ENCODE results near the gene INPP5A. TPM values are rescaled to one million over a fixed set of nuclear protein-coding genes. Genes with fewer than 3 reads are reported as not detected.

Gene INPP5A
- total and polyA plus RNA-seq, 4 donors: 37.7 to 112 (median 54.9) TPM

GRCh38 chr10:132685101-132685891 lies 147.7 kb downstream of the INPP5A start:
- Histone ChIP-seq H3K27me3 (ENCODE audit: control insufficient read depth in 1 of 2, insufficient read depth in 2 of 2, low read length in 1 of 2) (no peaks in the 10 kb centered on the region), H3K36me3 (ENCODE audit: control insufficient read depth in 1 of 2, insufficient read depth in 2 of 2, low read length in 1 of 2) (no peaks in the 10 kb centered on the region), H3K4me1 (ENCODE audit: control insufficient read depth in 1 of 2, insufficient read depth in 2 of 2, low read length in 2 of 2) (no peaks in the 10 kb centered on the region), H3K9me3 (ENCODE audit: control insufficient read depth, low read length) (no peaks in the 10 kb centered on the region), H3K27ac (ENCODE audit: low read depth in 1 of 2, low read length in 2 of 2) (peak overlapping the region in 1 of 2 donors; percentile 16), H3K4me3 (ENCODE audit: low read length in 2 of 2) (no peak overlapping the region)
- DNase-seq: peak; percentile 55 to 77
- intact Hi-C loops (cut with DNase I): no loop called here
- ATAC-seq (ENCODE audit: low FRiP score): no peak
- 31 to 42% methylated on average over 32 of the region's 32 CpGs for WGBS, 2 donors

GRCh38 chr10:132685921-132686680 lies 148.5 kb downstream of the INPP5A start:
- Histone ChIP-seq H3K27ac (ENCODE audit: low read depth in 1 of 2, low read length in 2 of 2) (peak overlapping the region in 1 of 2 donors; percentile 6), H3K9me3 (ENCODE audit: control insufficient read depth, low read length) (no peaks in the 10 kb centered on the region), H3K4me3 (ENCODE audit: low read length in 2 of 2) (no peak overlapping the region), H3K4me1 (ENCODE audit: control insufficient read depth in 1 of 2, insufficient read depth in 2 of 2, low read length in 2 of 2) (no peaks in the 10 kb centered on the region), H3K27me3 (ENCODE audit: control insufficient read depth in 1 of 2, insufficient read depth in 2 of 2, low read length in 1 of 2) (no peaks in the 10 kb centered on the region), H3K36me3 (ENCODE audit: control insufficient read depth in 1 of 2, insufficient read depth in 2 of 2, low read length in 1 of 2) (peaks cover 0 to under 1% of the 10 kb centered on the region in 2 donors)
- peak; percentile 36 to 49 for DNase-seq
- WGBS, 2 donors: 94 to 96% methylated on average over 25 of the region's 25 CpGs
- no peak for ATAC-seq (ENCODE audit: low FRiP score)
- intact Hi-C loops (cut with DNase I): no loop called here

GRCh38 chr10:132687181-132687892 lies 149.8 kb downstream of the INPP5A start:
- peak; percentile 35 to 62 for DNase-seq

GRCh38 chr10:132687893-132688579 lies 150.4 kb downstream of the INPP5A start:
- no peaks in the 10 kb centered on the region for H3K27me3 ChIP-seq (ENCODE audit: control insufficient read depth in 1 of 2, insufficient read depth in 2 of 2, low read length in 1 of 2)
- no peaks in the 10 kb centered on the region for H3K4me1 ChIP-seq (ENCODE audit: control insufficient read depth in 1 of 2, insufficient read depth in 2 of 2, low read length in 2 of 2)
- no peak overlapping the region for H3K4me3 ChIP-seq (ENCODE audit: low read length in 2 of 2)
- WGBS, 2 donors: 82 to 83% methylated on average over 14 of the region's 14 CpGs
- no peak overlapping the region for H3K27ac ChIP-seq (ENCODE audit: low read depth in 1 of 2, low read length in 2 of 2)
- peak; percentile 17 to 66 for DNase-seq
- H3K9me3 ChIP-seq (ENCODE audit: control insufficient read depth, low read length): no peaks in the 10 kb centered on the region
- peaks cover 0 to 3% of the 10 kb centered on the region in 2 donors for H3K36me3 ChIP-seq (ENCODE audit: control insufficient read depth in 1 of 2, insufficient read depth in 2 of 2, low read length in 1 of 2)
- no peak for ATAC-seq (ENCODE audit: low FRiP score)
- intact Hi-C loops (cut with DNase I): no loop called here

More at GRCh38 chr10:132687181-132687892, 149.8 kb downstream of the INPP5A start:
- no peaks in the 10 kb centered on the region for H3K27me3 ChIP-seq (ENCODE audit: control insufficient read depth in 1 of 2, insufficient read depth in 2 of 2, low read length in 1 of 2)
- WGBS, 2 donors: 93 to 94% methylated on average over 21 of the region's 21 CpGs
- H3K9me3 ChIP-seq (ENCODE audit: control insufficient read depth, low read length): no peaks in the 10 kb centered on the region
- ATAC-seq (ENCODE audit: low FRiP score): no peak
- H3K4me1 ChIP-seq (ENCODE audit: control insufficient read depth in 1 of 2, insufficient read depth in 2 of 2, low read length in 2 of 2): no peaks in the 10 kb centered on the region
- H3K36me3 ChIP-seq (ENCODE audit: control insufficient read depth in 1 of 2, insufficient read depth in 2 of 2, low read length in 1 of 2): peaks cover 0 to 3% of the 10 kb centered on the region in 2 donors
- H3K4me3 ChIP-seq (ENCODE audit: low read length in 2 of 2): no peak overlapping the region
- intact Hi-C loops (cut with DNase I): no loop called here
- no peak overlapping the region for H3K27ac ChIP-seq (ENCODE audit: low read depth in 1 of 2, low read length in 2 of 2)

- no peak overlapping the region for H3K27ac ChIP-seq (ENCODE audit: low read depth in 1 of 2, low read length in 2 of 2)
- H3K4me1 ChIP-seq (ENCODE audit: control insufficient read depth in 1 of 2, insufficient read depth in 2 of 2, low read length in 2 of 2): no peaks in the 10 kb centered on the region
- peaks cover 0 to 3% of the 10 kb centered on the region in 2 donors for H3K36me3 ChIP-seq (ENCODE audit: control insufficient read depth in 1 of 2, insufficient read depth in 2 of 2, low read length in 1 of 2)
- WGBS, 2 donors: 94% methylated on average over 20 of the region's 20 CpGs
- no peaks in the 10 kb centered on the region for H3K27me3 ChIP-seq (ENCODE audit: control insufficient read depth in 1 of 2, insufficient read depth in 2 of 2, low read length in 1 of 2)
- no peak for ATAC-seq (ENCODE audit: low FRiP score)
- H3K9me3 ChIP-seq (ENCODE audit: control insufficient read depth, low read length): no peaks in the 10 kb centered on the region
- intact Hi-C loops (cut with DNase I): no loop called here
- DNase-seq: peak; percentile 14 to 37
- no peak overlapping the region for H3K4me3 ChIP-seq (ENCODE audit: low read length in 2 of 2)
Measured at GRCh38 chr10:132688580-132689420, 151.2 kb downstream of the INPP5A start.

- intact Hi-C loops (cut with DNase I): no loop called here
- Histone ChIP-seq H3K27ac (ENCODE audit: low read depth in 1 of 2, low read length in 2 of 2) (no peak overlapping the region), H3K4me3 (ENCODE audit: low read length in 2 of 2) (no peak overlapping the region), H3K36me3 (ENCODE audit: control insufficient read depth in 1 of 2, insufficient read depth in 2 of 2, low read length in 1 of 2) (peaks cover 0 to 3% of the 10 kb centered on the region in 2 donors), H3K4me1 (ENCODE audit: control insufficient read depth in 1 of 2, insufficient read depth in 2 of 2, low read length in 2 of 2) (no peaks in the 10 kb centered on the region), H3K9me3 (ENCODE audit: control insufficient read depth, low read length) (no peaks in the 10 kb centered on the region), H3K27me3 (ENCODE audit: control insufficient read depth in 1 of 2, insufficient read depth in 2 of 2, low read length in 1 of 2) (no peaks in the 10 kb centered on the region)
- ATAC-seq (ENCODE audit: low FRiP score): no peak
- WGBS, 2 donors: 95 to 96% methylated on average over 25 of the region's 25 CpGs
- peak; percentile 13 to 51 for DNase-seq
Measured at GRCh38 chr10:132689721-132690360, 152.3 kb downstream of the INPP5A start.

- no peaks in the 10 kb centered on the region for H3K9me3 ChIP-seq (ENCODE audit: control insufficient read depth, low read length)
- ATAC-seq (ENCODE audit: low FRiP score) (no peak), DNase-seq (peak in 1 of 2 donors; percentile 24)
- H3K4me3 ChIP-seq (ENCODE audit: low read length in 2 of 2): no peak overlapping the region
- H3K27me3 ChIP-seq (ENCODE audit: control insufficient read depth in 1 of 2, insufficient read depth in 2 of 2, low read length in 1 of 2): no peaks in the 10 kb centered on the region
- peaks cover 0 to 3% of the 10 kb centered on the region in 2 donors for H3K36me3 ChIP-seq (ENCODE audit: control insufficient read depth in 1 of 2, insufficient read depth in 2 of 2, low read length in 1 of 2)
- 96 to 97% methylated on average over 7 of the region's 7 CpGs for WGBS, 2 donors
- no peaks in the 10 kb centered on the region for H3K4me1 ChIP-seq (ENCODE audit: control insufficient read depth in 1 of 2, insufficient read depth in 2 of 2, low read length in 2 of 2)
- intact Hi-C loops (cut with DNase I): no loop called here
- no peak overlapping the region for H3K27ac ChIP-seq (ENCODE audit: low read depth in 1 of 2, low read length in 2 of 2)
Measured at GRCh38 chr10:132690401-132690800, 152.8 kb downstream of the INPP5A start.

All from aorta (tissue), 5 donors.